ENCODE measurements around the gene USP11.

The USP11 gene

DNA sequence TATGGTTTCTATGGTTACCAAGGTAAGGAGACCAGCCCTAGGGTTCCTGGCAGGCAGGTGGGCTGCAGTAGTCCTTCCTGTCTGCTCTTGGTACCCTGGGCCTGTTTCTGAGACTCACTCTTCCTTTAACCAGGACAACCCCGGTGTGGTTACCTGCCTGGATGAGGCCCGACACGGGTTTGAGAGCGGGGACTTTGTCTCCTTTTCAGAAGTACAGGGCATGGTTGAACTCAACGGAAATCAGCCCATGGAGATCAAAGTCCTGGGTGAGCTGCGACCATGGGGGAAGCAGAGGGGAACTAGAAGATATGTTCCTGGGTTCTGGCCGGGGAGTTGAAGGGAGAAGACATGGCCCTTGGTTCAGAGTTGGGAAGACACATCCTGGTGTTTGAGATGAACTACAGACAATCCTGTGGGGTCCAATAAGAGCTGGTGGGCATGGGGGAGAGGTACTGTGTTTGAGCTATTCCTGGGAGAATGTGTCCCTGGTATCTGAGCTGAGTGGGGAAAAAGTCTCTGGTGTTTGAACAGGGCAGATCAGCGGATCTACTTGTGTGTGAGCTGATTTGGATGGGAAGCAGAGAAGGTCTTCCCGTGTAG, 31.4 kb upstream of the USP11 start:
- TF ChIP-seq ZNF565 (CRISPR knock-in tag; conservative IDR thresholded peaks at IDR 0.05; ENCODE audit: low read depth) = no peak
- TF ChIP-seq OSR1 (CRISPR knock-in tag; IDR thresholded peaks at IDR 0.05) = no peak
- TF ChIP-seq, protein P1, sequence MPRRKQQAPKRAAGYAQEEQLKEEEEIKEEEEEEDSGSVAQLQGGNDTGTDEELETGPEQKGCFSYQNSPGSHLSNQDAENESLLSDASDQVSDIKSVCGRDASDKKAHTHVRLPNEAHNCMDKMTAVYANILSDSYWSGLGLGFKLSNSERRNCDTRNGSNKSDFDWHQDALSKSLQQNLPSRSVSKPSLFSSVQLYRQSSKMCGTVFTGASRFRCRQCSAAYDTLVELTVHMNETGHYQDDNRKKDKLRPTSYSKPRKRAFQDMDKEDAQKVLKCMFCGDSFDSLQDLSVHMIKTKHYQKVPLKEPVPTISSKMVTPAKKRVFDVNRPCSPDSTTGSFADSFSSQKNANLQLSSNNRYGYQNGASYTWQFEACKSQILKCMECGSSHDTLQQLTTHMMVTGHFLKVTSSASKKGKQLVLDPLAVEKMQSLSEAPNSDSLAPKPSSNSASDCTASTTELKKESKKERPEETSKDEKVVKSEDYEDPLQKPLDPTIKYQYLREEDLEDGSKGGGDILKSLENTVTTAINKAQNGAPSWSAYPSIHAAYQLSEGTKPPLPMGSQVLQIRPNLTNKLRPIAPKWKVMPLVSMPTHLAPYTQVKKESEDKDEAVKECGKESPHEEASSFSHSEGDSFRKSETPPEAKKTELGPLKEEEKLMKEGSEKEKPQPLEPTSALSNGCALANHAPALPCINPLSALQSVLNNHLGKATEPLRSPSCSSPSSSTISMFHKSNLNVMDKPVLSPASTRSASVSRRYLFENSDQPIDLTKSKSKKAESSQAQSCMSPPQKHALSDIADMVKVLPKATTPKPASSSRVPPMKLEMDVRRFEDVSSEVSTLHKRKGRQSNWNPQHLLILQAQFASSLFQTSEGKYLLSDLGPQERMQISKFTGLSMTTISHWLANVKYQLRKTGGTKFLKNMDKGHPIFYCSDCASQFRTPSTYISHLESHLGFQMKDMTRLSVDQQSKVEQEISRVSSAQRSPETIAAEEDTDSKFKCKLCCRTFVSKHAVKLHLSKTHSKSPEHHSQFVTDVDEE (CRISPR knock-in tag; IDR thresholded peaks at IDR 0.05) = no peak
- TF ChIP-seq RARB (CRISPR knock-in tag; IDR thresholded peaks at IDR 0.05) = no peak
- no peak for TF ChIP-seq GLIS3 (CRISPR knock-in tag; IDR thresholded peaks at IDR 0.05)
- TF ChIP-seq PPARA (CRISPR knock-in tag; IDR thresholded peaks at IDR 0.05; ENCODE audit: borderline replicate concordance) = no peak
- TF ChIP-seq, protein P2, sequence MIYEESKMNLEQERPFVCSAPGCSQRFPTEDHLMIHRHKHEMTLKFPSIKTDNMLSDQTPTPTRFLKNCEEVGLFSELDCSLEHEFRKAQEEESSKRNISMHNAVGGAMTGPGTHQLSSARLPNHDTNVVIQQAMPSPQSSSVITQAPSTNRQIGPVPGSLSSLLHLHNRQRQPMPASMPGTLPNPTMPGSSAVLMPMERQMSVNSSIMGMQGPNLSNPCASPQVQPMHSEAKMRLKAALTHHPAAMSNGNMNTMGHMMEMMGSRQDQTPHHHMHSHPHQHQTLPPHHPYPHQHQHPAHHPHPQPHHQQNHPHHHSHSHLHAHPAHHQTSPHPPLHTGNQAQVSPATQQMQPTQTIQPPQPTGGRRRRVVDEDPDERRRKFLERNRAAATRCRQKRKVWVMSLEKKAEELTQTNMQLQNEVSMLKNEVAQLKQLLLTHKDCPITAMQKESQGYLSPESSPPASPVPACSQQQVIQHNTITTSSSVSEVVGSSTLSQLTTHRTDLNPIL (CRISPR knock-in tag; IDR thresholded peaks at IDR 0.05; ENCODE audit: low read depth) = no peak
- TF ChIP-seq ZFP30 (CRISPR knock-in tag; IDR thresholded peaks at IDR 0.05) = no peak
- TF ChIP-seq TOX (CRISPR knock-in tag; IDR thresholded peaks at IDR 0.05; ENCODE audit: borderline replicate concordance) = no peak
- TF ChIP-seq, protein P3, sequence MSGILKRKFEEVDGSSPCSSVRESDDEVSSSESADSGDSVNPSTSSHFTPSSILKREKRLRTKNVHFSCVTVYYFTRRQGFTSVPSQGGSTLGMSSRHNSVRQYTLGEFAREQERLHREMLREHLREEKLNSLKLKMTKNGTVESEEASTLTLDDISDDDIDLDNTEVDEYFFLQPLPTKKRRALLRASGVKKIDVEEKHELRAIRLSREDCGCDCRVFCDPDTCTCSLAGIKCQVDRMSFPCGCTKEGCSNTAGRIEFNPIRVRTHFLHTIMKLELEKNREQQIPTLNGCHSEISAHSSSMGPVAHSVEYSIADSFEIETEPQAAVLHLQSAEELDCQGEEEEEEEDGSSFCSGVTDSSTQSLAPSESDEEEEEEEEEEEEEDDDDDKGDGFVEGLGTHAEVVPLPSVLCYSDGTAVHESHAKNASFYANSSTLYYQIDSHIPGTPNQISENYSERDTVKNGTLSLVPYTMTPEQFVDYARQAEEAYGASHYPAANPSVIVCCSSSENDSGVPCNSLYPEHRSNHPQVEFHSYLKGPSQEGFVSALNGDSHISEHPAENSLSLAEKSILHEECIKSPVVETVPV (CRISPR knock-in tag; IDR thresholded peaks at IDR 0.05) = no peak
- no peak for TF ChIP-seq TCF4 (CRISPR knock-in tag; IDR thresholded peaks at IDR 0.05; ENCODE audit: borderline replicate concordance)
- no peak for TF ChIP-seq CSDC2 (CRISPR knock-in tag; IDR thresholded peaks at IDR 0.05)
- TF ChIP-seq SNAI2 (CRISPR knock-in tag; IDR thresholded peaks at IDR 0.05) = no peak
- TF ChIP-seq, protein P4, sequence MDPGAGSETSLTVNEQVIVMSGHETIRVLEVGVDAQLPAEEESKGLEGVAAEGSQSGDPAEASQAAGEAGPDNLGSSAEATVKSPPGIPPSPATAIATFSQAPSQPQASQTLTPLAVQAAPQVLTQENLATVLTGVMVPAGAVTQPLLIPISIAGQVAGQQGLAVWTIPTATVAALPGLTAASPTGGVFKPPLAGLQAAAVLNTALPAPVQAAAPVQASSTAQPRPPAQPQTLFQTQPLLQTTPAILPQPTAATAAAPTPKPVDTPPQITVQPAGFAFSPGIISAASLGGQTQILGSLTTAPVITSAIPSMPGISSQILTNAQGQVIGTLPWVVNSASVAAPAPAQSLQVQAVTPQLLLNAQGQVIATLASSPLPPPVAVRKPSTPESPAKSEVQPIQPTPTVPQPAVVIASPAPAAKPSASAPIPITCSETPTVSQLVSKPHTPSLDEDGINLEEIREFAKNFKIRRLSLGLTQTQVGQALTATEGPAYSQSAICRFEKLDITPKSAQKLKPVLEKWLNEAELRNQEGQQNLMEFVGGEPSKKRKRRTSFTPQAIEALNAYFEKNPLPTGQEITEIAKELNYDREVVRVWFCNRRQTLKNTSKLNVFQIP (CRISPR knock-in tag; IDR thresholded peaks at IDR 0.05; ENCODE audit: borderline replicate concordance, low read depth) = no peak
- ATAC-seq = no peak

DNA sequence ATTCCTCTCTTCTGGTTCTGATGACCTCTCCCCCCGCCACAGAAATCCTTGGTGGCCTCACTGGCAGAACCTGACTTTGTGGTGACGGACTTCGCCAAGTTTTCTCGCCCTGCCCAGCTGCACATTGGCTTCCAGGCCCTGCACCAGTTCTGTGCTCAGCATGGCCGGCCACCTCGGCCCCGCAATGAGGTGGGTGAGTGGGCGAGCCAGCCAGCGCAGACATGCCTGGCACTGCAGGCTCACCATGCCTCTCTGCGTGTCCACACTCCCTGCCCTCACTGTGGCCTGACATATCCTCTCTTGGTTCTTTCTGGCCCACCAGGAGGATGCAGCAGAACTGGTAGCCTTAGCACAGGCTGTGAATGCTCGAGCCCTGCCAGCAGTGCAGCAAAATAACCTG, 30.5 kb upstream of the USP11 start:
- no peak for TF ChIP-seq ZC3H10 (CRISPR knock-in tag; IDR thresholded peaks at IDR 0.05)
- no peak for TF ChIP-seq ZNF70 (CRISPR knock-in tag; IDR thresholded peaks at IDR 0.05)
- TF ChIP-seq GLIS3 (CRISPR knock-in tag; IDR thresholded peaks at IDR 0.05) = no peak

DNA sequence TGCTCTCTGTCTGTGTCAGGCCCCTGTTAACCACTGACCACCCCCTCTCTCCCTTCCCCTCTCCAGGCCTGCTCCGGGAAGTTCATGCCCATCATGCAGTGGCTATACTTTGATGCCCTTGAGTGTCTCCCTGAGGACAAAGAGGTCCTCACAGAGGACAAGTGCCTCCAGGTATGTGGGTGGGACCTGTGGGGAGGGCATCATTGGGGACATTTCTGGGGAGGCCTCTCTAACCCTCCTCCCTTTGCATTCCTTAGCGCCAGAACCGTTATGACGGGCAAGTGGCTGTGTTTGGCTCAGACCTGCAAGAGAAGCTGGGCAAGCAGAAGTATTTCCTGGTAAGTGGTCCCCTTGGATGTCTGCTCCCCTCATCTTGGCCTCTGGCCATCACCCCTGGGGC, 29.9 kb upstream of the USP11 start:
- no peak for ATAC-seq
- no peak for TF ChIP-seq ZFP30 (CRISPR knock-in tag; IDR thresholded peaks at IDR 0.05)
- TF ChIP-seq, protein P5, sequence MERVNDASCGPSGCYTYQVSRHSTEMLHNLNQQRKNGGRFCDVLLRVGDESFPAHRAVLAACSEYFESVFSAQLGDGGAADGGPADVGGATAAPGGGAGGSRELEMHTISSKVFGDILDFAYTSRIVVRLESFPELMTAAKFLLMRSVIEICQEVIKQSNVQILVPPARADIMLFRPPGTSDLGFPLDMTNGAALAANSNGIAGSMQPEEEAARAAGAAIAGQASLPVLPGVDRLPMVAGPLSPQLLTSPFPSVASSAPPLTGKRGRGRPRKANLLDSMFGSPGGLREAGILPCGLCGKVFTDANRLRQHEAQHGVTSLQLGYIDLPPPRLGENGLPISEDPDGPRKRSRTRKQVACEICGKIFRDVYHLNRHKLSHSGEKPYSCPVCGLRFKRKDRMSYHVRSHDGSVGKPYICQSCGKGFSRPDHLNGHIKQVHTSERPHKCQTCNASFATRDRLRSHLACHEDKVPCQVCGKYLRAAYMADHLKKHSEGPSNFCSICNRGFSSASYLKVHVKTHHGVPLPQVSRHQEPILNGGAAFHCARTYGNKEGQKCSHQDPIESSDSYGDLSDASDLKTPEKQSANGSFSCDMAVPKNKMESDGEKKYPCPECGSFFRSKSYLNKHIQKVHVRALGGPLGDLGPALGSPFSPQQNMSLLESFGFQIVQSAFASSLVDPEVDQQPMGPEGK (CRISPR knock-in tag; IDR thresholded peaks at IDR 0.05; ENCODE audit: borderline replicate concordance) = no peak
- no peak for TF ChIP-seq SNAI2 (CRISPR knock-in tag; IDR thresholded peaks at IDR 0.05)
- TF ChIP-seq ZNF8 (CRISPR knock-in tag; IDR thresholded peaks at IDR 0.05) = no peak
- no peak for TF ChIP-seq OSR1 (CRISPR knock-in tag; IDR thresholded peaks at IDR 0.05)
- no peak for TF ChIP-seq ZC3H10 (CRISPR knock-in tag; IDR thresholded peaks at IDR 0.05)
- no peak for TF ChIP-seq CSDC2 (CRISPR knock-in tag; IDR thresholded peaks at IDR 0.05)
- no peak for TF ChIP-seq TOX (CRISPR knock-in tag; IDR thresholded peaks at IDR 0.05; ENCODE audit: borderline replicate concordance)
- no peak for TF ChIP-seq ZNF565 (CRISPR knock-in tag; conservative IDR thresholded peaks at IDR 0.05; ENCODE audit: low read depth)
- no peak for TF ChIP-seq ISL1 (CRISPR knock-in tag; IDR thresholded peaks at IDR 0.05)
- TF ChIP-seq, protein P2 (CRISPR knock-in tag; IDR thresholded peaks at IDR 0.05; ENCODE audit: low read depth) = no peak
- no peak for TF ChIP-seq PPARA (CRISPR knock-in tag; IDR thresholded peaks at IDR 0.05; ENCODE audit: borderline replicate concordance)
- TF ChIP-seq ESRRG (CRISPR knock-in tag; IDR thresholded peaks at IDR 0.05) = no peak
- no peak for TF ChIP-seq BACH2 (CRISPR knock-in tag; IDR thresholded peaks at IDR 0.05; ENCODE audit: borderline replicate concordance)
- no peak for TF ChIP-seq RARB (CRISPR knock-in tag; IDR thresholded peaks at IDR 0.05)

More for the DNA sequence above, 30.5 kb upstream of the USP11 start:
- no peak for ATAC-seq

All from SK-N-SH treated with all-trans-retinoic acid at 6 μM for 48 hours (cell line).